ENCODE measurements around the gene TMEM41B. TPM values are rescaled to one million over a fixed set of nuclear protein-coding genes. Genes with fewer than 3 reads are reported as not detected.
A peak's percentile ranks its signal among the peaks of the same experiment; 100 is the strongest.

Gene TMEM41B
- total and polyA plus RNA-seq, 2 of the 8 experiments (the other 6 are each of a cell fraction or from before 2014, with no cell fraction given), result 24.3 to 50.1 TPM

DNA sequence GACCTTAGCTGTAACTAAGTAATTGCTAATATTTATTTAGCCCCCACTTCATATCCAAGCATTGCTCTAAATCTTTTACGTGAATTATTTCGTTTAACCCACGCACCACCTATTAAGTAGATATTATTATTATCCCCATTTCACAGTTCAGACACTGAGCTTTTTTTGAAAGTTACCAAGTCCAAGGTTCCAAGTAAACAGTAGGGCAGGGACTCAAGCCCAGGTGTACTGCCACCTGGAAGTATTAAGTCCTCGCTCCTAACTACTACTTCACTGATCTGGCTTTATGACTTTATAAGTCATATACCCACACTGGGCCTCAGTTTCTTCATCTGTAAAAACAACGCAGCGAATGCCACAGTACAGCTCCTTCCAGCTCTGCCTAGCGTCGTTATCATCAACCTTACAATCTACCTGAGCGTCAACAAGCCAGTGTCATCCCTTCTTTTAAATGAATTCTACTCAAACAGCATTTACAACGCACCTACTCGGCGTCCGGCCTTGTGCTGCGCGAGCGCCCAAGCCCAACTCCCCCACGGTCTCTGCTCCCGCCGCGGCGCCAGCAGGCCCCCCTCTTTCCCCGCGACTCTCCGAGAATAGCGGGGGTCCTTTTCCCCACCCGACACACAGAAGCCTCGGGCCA lies 624 bp downstream of the TMEM41B start:
- FAIRE-seq (no peak), DNase-seq (ENCODE audit: low read depth in 1 of 2, low spot score in 2 of 2) (no peak)
- Histone ChIP-seq H3K4me2 (ENCODE audit: insufficient read depth in 1 of 2, low read depth in 2 of 2, low read length in 2 of 2) (peak overlapping the region; percentile 72 to 83), H3K9me3 (ENCODE audit: insufficient read depth in 2 of 2, low read depth in 1 of 2, low read length in 1 of 2) (no peaks in the 10 kb centered on the region), H3K14ac (ENCODE audit: insufficient read length) (no peak overlapping the region), H3K9ac (replicated peaks in 1 of 4; ENCODE audit: extremely low read depth in 1 of 4, low read depth in 3 of 4, low read length in 3 of 4) (peak overlapping the region; percentile 83 to 93 (median 90)), H3K23ac (ENCODE audit: insufficient read length) (no peak overlapping the region), H4K8ac (ENCODE audit: extremely low read depth, insufficient read depth, low read length) (peak overlapping the region; percentile 92; the same call in 1 of the 2 replicates), H2AK5ac (ENCODE audit: low read depth, low read length) (no peak overlapping the region), H3K79me1 (ENCODE audit: low read depth, low read length) (peaks cover 9% of the 10 kb centered on the region), H3K36me3 (ENCODE audit: control insufficient read depth in 2 of 4, insufficient read depth in 4 of 4, low read length in 3 of 4) (no peaks in the 10 kb centered on the region), H2BK120ac (replicated peaks; ENCODE audit: low read depth, low read length) (no peak overlapping the region), H3K18ac (ENCODE audit: extremely low read depth, low read length) (peak overlapping the region; percentile 75), H2BK15ac (ENCODE audit: low read length) (no peak overlapping the region), H2AFZ (ENCODE audit: low read length) (no peak overlapping the region), H4K91ac (replicated peaks; ENCODE audit: insufficient read length, low read length) (no peak overlapping the region), H2BK20ac (ENCODE audit: low read length) (no peak overlapping the region), H3K4me3 (ENCODE audit: extremely low read depth in 1 of 4, insufficient read depth in 2 of 4, low read depth in 3 of 4, low read length in 4 of 4) (peak overlapping the region; percentile 87 to 94 (median 91)), H3K27me3 (replicated peaks in 1 of 4; ENCODE audit: control insufficient read depth in 3 of 4, extremely low read depth in 1 of 4, insufficient read depth in 3 of 4, low read length in 3 of 4) (no peaks in the 10 kb centered on the region), H3K4me1 (replicated peaks in 1 of 4; ENCODE audit: control insufficient read depth in 3 of 4, insufficient read depth in 4 of 4, low read length in 3 of 4) (peaks cover 0 to 4% (median 3%) of the 10 kb centered on the region in 4 experiments; a peak in 5 of 7 replicates), H2BK5ac (ENCODE audit: low read depth, low read length) (peak overlapping the region; percentile 95; the same call in 1 of the 2 replicates), H2BK12ac (ENCODE audit: low read depth, low read length) (0 out of 2 replicates have a peak overlapping the region, but pooled peaks have one; percentile 55), H3K27ac (ENCODE audit: low read depth, low read length) (peak overlapping the region; percentile 68; the same call in 1 of the 2 replicates), H3K23me2 (ENCODE audit: low read depth, low read length) (peaks cover 9% of the 10 kb centered on the region), H3K79me2 (ENCODE audit: control insufficient read depth in 1 of 2, insufficient read depth in 2 of 2, low read length in 2 of 2) (peaks cover 28 to 52% of the 10 kb centered on the region in 2 experiments), H4K20me1 (replicated peaks in 1 of 2; ENCODE audit: control insufficient read depth in 1 of 2, insufficient read depth in 2 of 2, low read length in 2 of 2) (peaks cover 0 to 11% of the 10 kb centered on the region in 2 experiments), H3K4ac (replicated peaks; ENCODE audit: insufficient read length, low read depth, low read length) (no peak overlapping the region), H3K56ac (replicated peaks; ENCODE audit: insufficient read length, low read depth, low read length) (peak overlapping the region; percentile 56), H4K5ac (ENCODE audit: insufficient read length, low read depth, low read length) (no peak overlapping the region)
- ChIA-PET CTCF (ENCODE audit: partially characterized antibody) (interaction anchor here (0.7 to 1.5 kb wide), 5 partner anchors 12 to 222 kb away, joined by 3 to 4 read pairs (median 3); no protein-coding TSS in a partner anchor), POLR2A (ENCODE audit: partially characterized antibody) (interaction anchor here (0.5 to 3.8 kb wide), 7 partner anchors 33 to 478 kb away, joined by 4 to 12 read pairs (median 5); partner anchors contain the start of genes DENND5A, IPO7 and ZNF143)
- TF ChIP-seq SAP30 (IDR thresholded peaks at IDR 0.05; ENCODE audit: insufficient read depth, insufficient replicate concordance, low read length) (no peak), HDAC2 (IDR thresholded peaks at IDR 0.05; ENCODE audit: borderline replicate concordance in 1 of 2, low read depth in 2 of 2, low read length in 2 of 2) (0 out of 4 replicates have a peak, but pooled peaks of 1 of the 2 experiments have one; percentile 36), EGR1 (IDR thresholded peaks at IDR 0.05; ENCODE audit: borderline replicate concordance, low read depth, low read length) (no peak), POU5F1 (IDR thresholded peaks at IDR 0.05; ENCODE audit: low read depth, low read length) (no peak), SIN3A (conservative IDR thresholded peaks at IDR 0.05 in 1 of 2, IDR thresholded peaks at IDR 0.05 in 1 of 2; ENCODE audit: low read depth in 1 of 2, low read length in 2 of 2) (0 out of 4 replicates have a peak, but pooled peaks of 1 of the 2 experiments have one; percentile 24), RAD21 (IDR thresholded peaks at IDR 0.05 in 1 of 2, conservative IDR thresholded peaks at IDR 0.05 in 1 of 2; ENCODE audit: low read depth in 2 of 2, low read length in 2 of 2) (no peak)
- WGBS, 2 experiments (ENCODE audit: extremely low coverage in 1 of 2, insufficient coverage in 1 of 2, insufficient read length in 1 of 2, insufficient replicate concordance in 2 of 2, low coverage in 1 of 2, low lambda C conversion rate in 2 of 2, missing lambda C conversion rate in 1 of 2), result 2% methylated on average over 21 of the region's 27 CpGs; no CpG with 5 or more reads in 1 of the 2 experiments

All from H1 (cell line).